GM12892 (cell line): ENCODE data around the gene MYO7B.

Source experiments
- POLR2A ChIP-seq: IDR thresholded peaks from 2 replicates; pipeline ENCODE4 v1.6.1; 2011; ENCODE audit warnings: low read depth, low read length, control low read depth
- POLR2AphosphoS5 ChIP-seq: IDR thresholded peaks from 2 replicates; pipeline ENCODE4 v1.6.1; 2011; ENCODE audit warnings: low read depth, low read length, control low read depth
- TAF1 ChIP-seq: IDR thresholded peaks from 2 replicates; pipeline ENCODE4 v1.6.1; 2011; ENCODE audit warnings: low read depth, mild to moderate bottlenecking, control low read depth, low read length, borderline replicate concordance

- TF ChIP-seq POLR2AphosphoS5: no peak
- no peak for TF ChIP-seq TAF1
- no peak for TF ChIP-seq POLR2A
Observed at GRCh38 chr2:127631997-127632581, 96.6 kb downstream of the MYO7B start.
